Natural killer cell (primary cell): ENCODE results near the gene LCNL1. TPM values are rescaled to one million over a fixed set of nuclear protein-coding genes. Genes with fewer than 3 reads are reported as not detected.

Experiments
- ATAC-seq, 3 donors: fragments of 150-1000 bp in 2 of 3; fragments of 200-7000 bp in 1 of 3; cut with Tn5 transposase; 1 replicate in 1 of 3; 2 replicates in 2 of 3; pipeline ENCODE4 v1.10.0; 2021; ENCODE audit warnings: mild to moderate bottlenecking in 2 of 3, moderate library complexity in 2 of 3
- DNase-seq, 2 donors: peaks; one replicate each; pipeline versions ENCODE4 v3.0.0 to v3.0.0-alpha.2; 2013 to 2021; ENCODE audit warnings: mixed read lengths in 1 of 2
- H3K27ac ChIP-seq: one replicate; pipeline ENCODE4 v1.5.1; 2013; ENCODE audit warnings: mild to moderate bottlenecking, low read length
- H3K27me3 ChIP-seq: one replicate; pipeline ENCODE4 v1.6.1; 2013; ENCODE audit warnings: low read length; ENCODE audit not compliant: control insufficient read depth, insufficient read depth
- H3K36me3 ChIP-seq: one replicate; pipeline ENCODE4 v1.6.1; 2013; ENCODE audit warnings: low read length; ENCODE audit not compliant: control insufficient read depth, insufficient read depth
- H3K4me1 ChIP-seq: one replicate; pipeline ENCODE4 v1.6.1; 2013; ENCODE audit warnings: low read length; ENCODE audit not compliant: control insufficient read depth, insufficient read depth
- H3K4me3 ChIP-seq: one replicate; pipeline ENCODE4 v1.5.1; 2013; ENCODE audit warnings: low read length
- H3K9me3 ChIP-seq: one replicate; pipeline ENCODE4 v1.6.1; 2013; ENCODE audit warnings: low read length; ENCODE audit not compliant: control insufficient read depth, insufficient read depth
- H3K27ac Mint-ChIP-seq, 2 donors: one replicate each; pipeline ENCODE4 v1.8.0; 2022; ENCODE audit warnings: mild to moderate bottlenecking in 2 of 2, mixed read lengths in 2 of 2, moderate library complexity in 1 of 2
- H3K27me3 Mint-ChIP-seq, 2 donors: one replicate each; pipeline ENCODE4 v1.8.0; 2022; ENCODE audit warnings: low read depth in 2 of 2, mixed read lengths in 2 of 2
- H3K36me3 Mint-ChIP-seq: one replicate; pipeline ENCODE4 v1.8.0; 2022; ENCODE audit warnings: mixed read lengths
- H3K4me1 Mint-ChIP-seq, 2 donors: one replicate each; pipeline ENCODE4 v1.8.0; 2022; ENCODE audit warnings: mixed read lengths in 2 of 2
- H3K4me3 Mint-ChIP-seq: one replicate; pipeline ENCODE4 v1.8.0; 2022; ENCODE audit warnings: mild to moderate bottlenecking, moderate library complexity, mixed read lengths
- H3K9me3 Mint-ChIP-seq, 2 donors: one replicate each; pipeline ENCODE4 v1.8.0; 2022; ENCODE audit warnings: mixed read lengths in 2 of 2
- CTCF ChIP-seq: fragments of 200-600 bp; IDR thresholded peaks from one replicate; pipeline ENCODE4 v1.8.0; 2022; ENCODE audit warnings: antibody characterized with exemption
- WGBS: methylation state at CpG from one replicate; pipeline ENCODE4 v1.1.7; 2013; ENCODE audit warnings: missing lambda C conversion rate; ENCODE audit not compliant: insufficient coverage; 5-methylcytosine and 5-hydroxymethylcytosine counted together
- intact Hi-C: fragments of 100-400 bp; cut with micrococcal nuclease; formaldehyde crosslinking; loops from one replicate; pipeline ENCODE4 v1.14.2; 2022
- total RNA-seq, 4 donors: library from RNA; stranded (reverse); fragments of 120-200 nt in 1 of 4; gene quantifications; one replicate each; pipeline versions ENCODE4 v1.2.3 to v1.2.4, GENCODE V29; 2013 to 2022

The LCNL1 gene
- total RNA-seq, 3 donors from 2014 or later (not counting 1 experiment from before 2014, with no cell fraction given), result 4.9 to 8.4 (median 8.2) TPM

- Histone ChIP-seq H3K4me1 (peaks cover 85% of the 10 kb centered on the region), H3K9me3 (no peaks in the 10 kb centered on the region), H3K27ac (peak overlapping the region; percentile 96), H3K27me3 (no peaks in the 10 kb centered on the region), H3K36me3 (peaks cover 16% of the 10 kb centered on the region), H3K4me3 (peak overlapping the region; percentile 55)
- Mint-ChIP-seq H3K4me3 (peak overlapping the region; percentile 73), H3K27ac (peak overlapping the region; percentile 97 to 99), H3K27me3 (no peaks in the 10 kb centered on the region), H3K4me1 (peaks cover 38 to 74% of the 10 kb centered on the region in 2 donors), H3K9me3 (no peaks in the 10 kb centered on the region), H3K36me3 (no peaks in the 10 kb centered on the region)
- DNase-seq, result no peak
- intact Hi-C loops, result loop anchor here (5.0 kb wide), 1 partner anchor 148 kb away; the partner anchor contains the start of gene PHPT1
- 48% methylated on average over 30 of the region's 30 CpGs for whole genome bisulfite sequencing
- ATAC-seq, result no peak
- TF ChIP-seq CTCF, result no peak
Observed at GRCh38 chr9:136995362-136995761, 12.6 kb downstream of the LCNL1 start.

GRCh38 chr9:136995772-136996311, 13.0 kb downstream of the LCNL1 start:
- Mint-ChIP-seq H3K4me1 (peaks cover 35 to 75% of the 10 kb centered on the region in 2 donors), H3K9me3 (no peaks in the 10 kb centered on the region), H3K27me3 (no peaks in the 10 kb centered on the region), H3K27ac (peak overlapping the region; percentile 97 to 99), H3K4me3 (peak overlapping the region; percentile 96), H3K36me3 (no peaks in the 10 kb centered on the region)
- no peak for DNase-seq
- ATAC-seq, result no peak
- no peaks in the 10 kb centered on the region for H3K27me3 ChIP-seq
- peak overlapping the region; percentile 55 for H3K4me3 ChIP-seq
- peak overlapping the region; percentile 96 for H3K27ac ChIP-seq
- peaks cover 16% of the 10 kb centered on the region for H3K36me3 ChIP-seq
- TF ChIP-seq CTCF, result no peak
- no peaks in the 10 kb centered on the region for H3K9me3 ChIP-seq
- intact Hi-C loops, result loop anchor here (5.0 kb wide), 1 partner anchor 149 kb away; the partner anchor contains the start of gene PHPT1
- H3K4me1 ChIP-seq, result peaks cover 89% of the 10 kb centered on the region
- WGBS, result 60% methylated on average over 12 of the region's 12 CpGs

- ATAC-seq, result peak; percentile 11 to 24 (median 16)
- Histone ChIP-seq H3K4me3 (peak within 1 kb of the TSS; percentile 55), H3K9me3 (no peaks in the 10 kb centered on the region), H3K27ac (peak within 1 kb of the TSS; percentile 96), H3K4me1 (peaks cover 90% of the 10 kb centered on the region), H3K36me3 (peaks cover 16% of the 10 kb centered on the region), H3K27me3 (no peaks in the 10 kb centered on the region)
- Mint-ChIP-seq H3K4me3 (peak within 1 kb of the TSS; percentile 96), H3K9me3 (no peaks in the 10 kb centered on the region), H3K4me1 (peaks cover 33 to 67% of the 10 kb centered on the region in 2 donors), H3K27ac (peak within 1 kb of the TSS; percentile 97 to 99), H3K36me3 (no peaks in the 10 kb centered on the region), H3K27me3 (no peaks in the 10 kb centered on the region)
- TF ChIP-seq CTCF, result no peak
- 11% methylated on average over 34 of the region's 35 CpGs for WGBS
- intact Hi-C loops, result loop anchor here (5.0 kb wide), 1 partner anchor 149 kb away; the partner anchor contains the start of gene PHPT1
- peak; percentile 67 to 81 for DNase-seq
Observed at GRCh38 chr9:136996361-136997292, 13.8 kb downstream of the LCNL1 start, which contains the start of gene CLIC3. TSS of gene CLIC3 (minus strand) at chr9:136996568. CDS start at chr9:136996543, 25 bp downstream.
